Liver (tissue), 9 donors: ENCODE data around the gene KLHDC3. TPM values are rescaled to one million over a fixed set of nuclear protein-coding genes. Genes with fewer than 3 reads are reported as not detected.

ENCODE experiments used
- DNase-seq: peaks from one replicate; pipeline ENCODE4 v3.0.0-alpha.2; 2017; ENCODE audit warnings: low spot score
- H3K27ac ChIP-seq, 2 donors: one replicate each; pipeline ENCODE4 v1.7.0; 2013; ENCODE audit warnings: inconsistent platforms in 2 of 2, low read length in 2 of 2, control low read depth in 1 of 2, low read depth in 1 of 2, mild to moderate bottlenecking in 1 of 2
- H3K27me3 ChIP-seq, 4 donors: one replicate each; pipeline versions ENCODE4 v1.6.1 to v1.7.0; 2013; ENCODE audit warnings: low read length in 3 of 4, inconsistent platforms in 1 of 4, mild to moderate bottlenecking in 1 of 4, moderate library complexity in 1 of 4; ENCODE audit not compliant: control insufficient read depth in 4 of 4, insufficient read depth in 4 of 4
- H3K36me3 ChIP-seq, 4 donors: one replicate each; pipeline versions ENCODE4 v1.6.1 to v1.7.0; 2013; ENCODE audit warnings: low read length in 3 of 4, mild to moderate bottlenecking in 3 of 4, low read depth in 1 of 4, moderate library complexity in 1 of 4; ENCODE audit not compliant: control insufficient read depth in 4 of 4, insufficient read depth in 3 of 4
- H3K4me1 ChIP-seq, 4 donors: one replicate each; pipeline versions ENCODE4 v1.6.1 to v1.7.0; 2013; ENCODE audit warnings: low read length in 3 of 4, mild to moderate bottlenecking in 3 of 4, moderate library complexity in 1 of 4; ENCODE audit not compliant: control insufficient read depth in 4 of 4, insufficient read depth in 4 of 4
- H3K4me3 ChIP-seq, 3 donors: one replicate each; pipeline versions ENCODE4 v1.6.1 to v1.7.0; 2013; ENCODE audit warnings: low read length in 3 of 3, control low read depth in 1 of 3, low read depth in 1 of 3, mild to moderate bottlenecking in 1 of 3
- H3K9ac ChIP-seq, 2 donors: one replicate each; pipeline ENCODE4 v1.7.0; 2013; ENCODE audit warnings: low read length in 2 of 2, mild to moderate bottlenecking in 2 of 2, moderate library complexity in 2 of 2, control low read depth in 1 of 2, low read depth in 1 of 2
- H3K9me3 ChIP-seq, 4 donors: one replicate each; pipeline versions ENCODE4 v1.6.1 to v1.7.0; 2013; ENCODE audit warnings: low read length in 3 of 4; ENCODE audit not compliant: control insufficient read depth in 4 of 4
- CTCF ChIP-seq: fragments of 150-350 bp; IDR thresholded peaks from 2 replicates; pipeline ENCODE4 v1.5.1; 2017; ENCODE audit warnings: improper control_type of control experiment, low read depth, low read length; ENCODE audit not compliant: missing input control
- GABPA ChIP-seq, 2 donors: IDR thresholded peaks in 1 of 2; conservative IDR thresholded peaks in 1 of 2; 2 replicates each; pipeline ENCODE4 v1.6.1; 2016; ENCODE audit warnings: antibody characterized with exemption in 2 of 2, mild to moderate bottlenecking in 1 of 2, moderate library complexity in 1 of 2
- HNF4G ChIP-seq: IDR thresholded peaks from 2 replicates; pipeline ENCODE4 v1.6.1; 2016; ENCODE audit warnings: antibody characterized with exemption
- JUND ChIP-seq, 2 donors: IDR thresholded peaks; 2 replicates each; pipeline ENCODE4 v1.6.1; 2016; ENCODE audit warnings: antibody characterized with exemption in 2 of 2
- MAX ChIP-seq: IDR thresholded peaks from 2 replicates; pipeline ENCODE4 v1.6.1; 2016; ENCODE audit warnings: antibody characterized with exemption
- NR2F2 ChIP-seq: IDR thresholded peaks from 2 replicates; pipeline ENCODE4 v1.6.1; 2016; ENCODE audit warnings: antibody characterized with exemption
- RAD21 ChIP-seq, 2 donors: IDR thresholded peaks; 2 replicates each; pipeline ENCODE4 v1.6.1; 2016; ENCODE audit warnings: antibody characterized with exemption in 2 of 2, mild to moderate bottlenecking in 2 of 2
- REST ChIP-seq: IDR thresholded peaks from 2 replicates; pipeline ENCODE4 v1.6.1; 2016; ENCODE audit warnings: antibody characterized with exemption, mild to moderate bottlenecking
- RXRA ChIP-seq, 2 donors: IDR thresholded peaks; 2 replicates each; pipeline ENCODE4 v1.6.1; 2017 to 2018; ENCODE audit warnings: antibody characterized with exemption in 2 of 2, mild to moderate bottlenecking in 1 of 2
- TAF1 ChIP-seq: conservative IDR thresholded peaks from 2 replicates; pipeline ENCODE4 v1.6.1; 2016; ENCODE audit warnings: antibody characterized with exemption, mild to moderate bottlenecking
- YY1 ChIP-seq: IDR thresholded peaks from 2 replicates; pipeline ENCODE4 v1.6.1; 2016; ENCODE audit warnings: antibody characterized with exemption, mild to moderate bottlenecking
- ZBTB33 ChIP-seq: IDR thresholded peaks from 2 replicates; pipeline ENCODE4 v1.6.1; 2016; ENCODE audit warnings: antibody characterized with exemption
- WGBS: extraction: QIAGEN DNeasy Blood & Tissue Kit; methylation state at CpG from one replicate; pipeline ENCODE4 v1.1.7; 2013; 5-methylcytosine and 5-hydroxymethylcytosine counted together
- polyA plus RNA-seq, 2 donors: library from polyadenylated mRNA; stranded (reverse) in 1 of 2; unstranded in 1 of 2; fragments of 200-250 nt in 1 of 2; fragments of >200 nt in 1 of 2; fragmentation: Nextera tagmentation in 1 of 2; extraction: Ambion mirVana in 1 of 2; gene quantifications; one replicate each; pipeline versions ENCODE4 v1.2.1 to v1.2.3, GENCODE V29; 2013 to 2015
- total RNA-seq, 2 donors: library from RNA; depleted of rRNA; stranded (reverse); fragments of >200 nt; gene quantifications; one replicate each; pipeline ENCODE4 v1.2.3, GENCODE V29; 2014
- donor health status: healthy.
- donor health status: healthy.
- donor health status: healthy.
- donor health status: healthy.
- donor health status: healthy.

Gene KLHDC3
- total and polyA plus RNA-seq, 4 donors, result 30.9 to 66.5 (median 50.6) TPM

GRCh38 chr6:43047998-43048397 is 33.9 kb downstream of the KLHDC3 start (continued):
- TF ChIP-seq REST (no peak), CTCF (no peak), TAF1 (no peak), YY1 (no peak), RAD21 (IDR thresholded peaks at IDR 0.05) (no peak), HNF4G (no peak)

- Histone ChIP-seq H3K27ac (no peak overlapping the region), H3K27me3 (no peaks in the 10 kb centered on the region), H3K4me3 (no peak overlapping the region), H3K9ac (no peak overlapping the region), H3K9me3 (no peaks in the 10 kb centered on the region), H3K36me3 (peaks cover 9 to 49% (median 23%) of the 10 kb centered on the region in 4 donors), H3K4me1 (peaks cover 2 to 16% (median 10%) of the 10 kb centered on the region in 4 donors)
- no peak for TF ChIP-seq MAX
- TF ChIP-seq HNF4G, result no peak
- no peak for TF ChIP-seq NR2F2
- no peak for TF ChIP-seq GABPA (IDR thresholded peaks at IDR 0.05 in 1 of 2, conservative IDR thresholded peaks at IDR 0.05 in 1 of 2)
- DNase-seq, result no peak
- WGBS, result 97% methylated on average over 17 of the region's 17 CpGs
These were observed 36.9 kb downstream of the KLHDC3 start for GRCh38 chr6:43050981-43051380.

- H3K27ac ChIP-seq, result no peak overlapping the region
- no peaks in the 10 kb centered on the region for H3K9me3 ChIP-seq
- H3K4me3 ChIP-seq, result no peak overlapping the region
- no peak overlapping the region for H3K9ac ChIP-seq
- H3K27me3 ChIP-seq, result no peaks in the 10 kb centered on the region
- peaks cover 2 to 16% (median 10%) of the 10 kb centered on the region in 4 donors for H3K4me1 ChIP-seq
- TF ChIP-seq MAX (no peak), RXRA (IDR thresholded peaks at IDR 0.05) (no peak), GABPA (IDR thresholded peaks at IDR 0.05 in 1 of 2, conservative IDR thresholded peaks at IDR 0.05 in 1 of 2) (no peak), TAF1 (no peak), HNF4G (no peak), YY1 (no peak), NR2F2 (no peak), CTCF (no peak), ZBTB33 (no peak), JUND (IDR thresholded peaks at IDR 0.05) (no peak), RAD21 (IDR thresholded peaks at IDR 0.05) (no peak)
- H3K36me3 ChIP-seq, result peaks cover 5 to 42% (median 15%) of the 10 kb centered on the region in 4 donors
- WGBS, result 94% methylated on average over 19 of the region's 19 CpGs
- no peak for DNase-seq
These were observed 38.3 kb downstream of the KLHDC3 start for GRCh38 chr6:43052225-43052841.
